GM06990 (cell line): Measurements from ENCODE around the gene STX4.

ENCODE experiments used
- DNase-seq: peaks from one replicate; pipeline ENCODE4 v3.0.0-alpha.2; 2011; ENCODE audit not compliant: insufficient read length; ENCODE audit errors: extremely low read depth
- H3K27me3 ChIP-seq: replicated peaks from 2 replicates; pipeline ENCODE4 v1.6.0; 2011; ENCODE audit warnings: low read length; ENCODE audit not compliant: control insufficient read depth, insufficient read depth
- H3K36me3 ChIP-seq: 2 replicates; pipeline ENCODE4 v1.5.1; 2011; ENCODE audit warnings: low read length; ENCODE audit not compliant: control insufficient read depth, insufficient read depth
- H3K4me3 ChIP-seq: replicated peaks from 2 replicates; pipeline ENCODE4 v1.5.1; 2011; ENCODE audit warnings: low read depth, mild to moderate bottlenecking, control low read depth, low read length
- TF ChIP-seq, protein P1 (sequence below): IDR thresholded peaks from 2 replicates; pipeline ENCODE4 v1.5.1; 2011; ENCODE audit warnings: low read length, control low read depth, mild to moderate bottlenecking, inconsistent platforms; ENCODE audit not compliant: insufficient read depth, poor library complexity, severe bottlenecking

Gene STX4

DNA sequence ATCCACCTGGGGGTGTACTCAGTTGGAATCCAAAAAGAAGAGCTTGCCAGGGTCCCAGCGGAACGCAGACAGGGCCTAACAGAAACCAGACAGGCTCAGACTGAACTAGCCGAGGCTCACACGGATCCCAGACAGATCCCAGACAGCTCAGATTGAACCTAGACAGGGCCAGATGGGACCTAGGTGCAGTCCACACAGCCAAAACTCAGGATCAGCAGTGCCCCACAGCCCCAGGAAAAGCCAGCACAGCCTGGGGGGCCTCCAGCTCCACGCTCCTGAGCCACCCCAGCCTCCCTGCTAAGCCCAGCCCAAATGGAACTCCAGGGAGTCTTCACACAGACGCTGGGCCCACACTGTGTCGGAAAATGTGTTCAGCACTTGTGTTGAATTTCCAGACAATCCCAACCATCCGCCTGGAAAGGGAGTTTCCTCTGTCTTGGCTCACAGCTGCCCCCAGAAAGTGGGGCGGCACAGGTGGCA lies 30.5 kb upstream of the STX4 start:
- DNase-seq, result no peak
- TF ChIP-seq, protein P1, sequence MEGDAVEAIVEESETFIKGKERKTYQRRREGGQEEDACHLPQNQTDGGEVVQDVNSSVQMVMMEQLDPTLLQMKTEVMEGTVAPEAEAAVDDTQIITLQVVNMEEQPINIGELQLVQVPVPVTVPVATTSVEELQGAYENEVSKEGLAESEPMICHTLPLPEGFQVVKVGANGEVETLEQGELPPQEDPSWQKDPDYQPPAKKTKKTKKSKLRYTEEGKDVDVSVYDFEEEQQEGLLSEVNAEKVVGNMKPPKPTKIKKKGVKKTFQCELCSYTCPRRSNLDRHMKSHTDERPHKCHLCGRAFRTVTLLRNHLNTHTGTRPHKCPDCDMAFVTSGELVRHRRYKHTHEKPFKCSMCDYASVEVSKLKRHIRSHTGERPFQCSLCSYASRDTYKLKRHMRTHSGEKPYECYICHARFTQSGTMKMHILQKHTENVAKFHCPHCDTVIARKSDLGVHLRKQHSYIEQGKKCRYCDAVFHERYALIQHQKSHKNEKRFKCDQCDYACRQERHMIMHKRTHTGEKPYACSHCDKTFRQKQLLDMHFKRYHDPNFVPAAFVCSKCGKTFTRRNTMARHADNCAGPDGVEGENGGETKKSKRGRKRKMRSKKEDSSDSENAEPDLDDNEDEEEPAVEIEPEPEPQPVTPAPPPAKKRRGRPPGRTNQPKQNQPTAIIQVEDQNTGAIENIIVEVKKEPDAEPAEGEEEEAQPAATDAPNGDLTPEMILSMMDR, result no peak
- Histone ChIP-seq H3K36me3 (no peaks in the 10 kb centered on the region), H3K27me3 (no peaks in the 10 kb centered on the region; the same call in 1 of the 2 replicates), H3K4me3 (no peak overlapping the region)

DNA sequence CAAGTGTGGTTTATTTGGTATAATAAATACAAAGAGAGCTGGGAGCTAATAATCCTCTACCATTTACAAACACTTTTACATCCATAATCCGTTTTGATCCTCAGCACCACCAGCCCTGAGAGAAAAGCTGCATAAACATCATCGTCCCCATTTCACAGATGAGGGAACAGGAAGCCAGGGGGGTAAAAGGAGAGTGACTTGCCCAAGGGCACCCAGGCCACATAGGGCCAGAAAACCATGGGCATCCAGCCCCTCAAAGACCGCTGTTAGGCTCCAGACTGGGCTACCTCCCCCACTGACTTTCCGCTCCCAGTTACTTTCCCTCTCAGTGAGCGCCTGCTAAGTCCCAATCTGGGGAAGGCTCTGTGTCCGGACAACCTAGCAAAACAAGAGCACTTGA lies 29.6 kb upstream of the STX4 start:
- TF ChIP-seq, protein P1, result no peak
- no peak for DNase-seq
- H3K27me3 ChIP-seq, result no peaks in the 10 kb centered on the region; the same call in 1 of the 2 replicates
- H3K36me3 ChIP-seq, result no peaks in the 10 kb centered on the region
- H3K4me3 ChIP-seq, result no peak overlapping the region

DNA sequence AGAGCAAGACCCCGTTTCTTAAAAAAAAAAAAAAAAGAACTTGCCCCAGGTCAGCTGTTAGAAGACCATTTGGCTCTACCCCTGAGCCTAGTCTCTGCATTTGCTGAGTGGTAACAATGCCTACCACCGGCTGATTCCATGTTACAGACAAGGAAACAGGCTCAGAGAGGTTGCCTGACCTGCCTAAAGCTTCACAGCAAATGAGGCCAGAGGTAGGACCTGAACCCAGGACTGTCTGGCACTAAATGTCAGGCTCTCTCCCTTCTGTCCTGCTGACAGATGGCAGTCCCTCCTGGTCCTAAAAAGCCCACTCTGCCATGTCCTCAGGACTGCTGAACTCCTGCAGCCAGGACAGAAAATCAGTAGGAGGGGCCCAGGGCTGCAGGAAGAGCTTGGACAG lies 28.7 kb upstream of the STX4 start:
- H3K36me3 ChIP-seq, result no peaks in the 10 kb centered on the region
- no peak overlapping the region for H3K4me3 ChIP-seq
- TF ChIP-seq, protein P1, result no peak
- H3K27me3 ChIP-seq, result no peaks in the 10 kb centered on the region; the same call in 1 of the 2 replicates
- DNase-seq, result no peak

DNA sequence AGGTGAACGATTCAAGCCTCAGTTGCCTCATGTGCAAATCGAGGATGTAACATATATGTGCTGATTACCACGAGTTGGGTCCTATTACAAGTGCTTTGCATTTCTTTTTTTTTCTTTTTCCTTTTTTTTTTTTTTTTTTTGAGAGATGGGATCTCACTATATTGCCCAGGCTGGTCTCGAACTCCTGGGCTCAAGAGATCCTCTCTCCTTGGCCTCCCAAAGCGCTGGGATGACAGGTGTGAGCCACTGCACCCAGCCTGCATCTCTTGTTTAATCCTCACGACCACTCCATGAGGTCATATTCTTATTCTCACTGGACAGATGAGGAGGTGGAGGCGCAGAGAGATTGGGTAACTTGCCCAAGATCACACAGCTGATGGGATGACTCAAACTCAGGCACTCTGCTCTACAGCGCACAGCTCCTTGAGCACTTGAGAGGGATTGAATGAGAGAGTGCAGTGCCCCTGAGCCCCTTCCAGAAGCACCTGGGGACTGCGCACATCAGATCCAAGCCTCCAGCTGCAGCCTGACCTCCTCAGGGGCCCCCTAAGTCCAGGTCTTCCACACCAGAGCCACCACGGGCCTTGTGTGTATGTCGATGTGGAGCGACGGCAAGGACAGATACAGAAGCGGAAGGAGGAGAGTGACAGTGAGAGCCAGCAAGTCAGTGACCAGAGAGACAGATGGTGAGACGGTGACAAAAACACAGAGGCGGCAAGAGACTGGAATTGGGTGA lies 27.8 kb upstream of the STX4 start:
- no peak for DNase-seq
- Histone ChIP-seq H3K36me3 (no peaks in the 10 kb centered on the region), H3K27me3 (no peaks in the 10 kb centered on the region; the same call in 1 of the 2 replicates), H3K4me3 (no peak overlapping the region)
- TF ChIP-seq, protein P1, result no peak

DNA sequence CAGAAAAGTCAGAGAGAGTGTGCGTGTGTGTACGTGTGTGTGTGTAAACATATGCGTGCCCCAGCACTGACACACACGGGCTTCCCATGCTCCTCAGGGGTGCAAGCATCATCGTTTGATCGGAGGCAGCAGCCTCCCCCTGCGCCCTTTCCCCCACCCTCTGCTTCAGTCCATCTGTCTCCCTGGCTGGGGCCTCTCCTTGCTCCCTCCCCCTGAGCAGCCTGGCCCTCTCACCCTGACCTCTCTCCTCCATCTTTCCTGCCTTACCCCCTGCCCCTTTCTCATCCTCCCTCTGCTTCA lies 27.3 kb upstream of the STX4 start:
- H3K4me3 ChIP-seq, result no peak overlapping the region
- H3K36me3 ChIP-seq, result no peaks in the 10 kb centered on the region
- TF ChIP-seq, protein P1, result no peak
- H3K27me3 ChIP-seq, result peaks cover 2% of the 10 kb centered on the region; the same call in 1 of the 2 replicates
- no peak for DNase-seq

DNA sequence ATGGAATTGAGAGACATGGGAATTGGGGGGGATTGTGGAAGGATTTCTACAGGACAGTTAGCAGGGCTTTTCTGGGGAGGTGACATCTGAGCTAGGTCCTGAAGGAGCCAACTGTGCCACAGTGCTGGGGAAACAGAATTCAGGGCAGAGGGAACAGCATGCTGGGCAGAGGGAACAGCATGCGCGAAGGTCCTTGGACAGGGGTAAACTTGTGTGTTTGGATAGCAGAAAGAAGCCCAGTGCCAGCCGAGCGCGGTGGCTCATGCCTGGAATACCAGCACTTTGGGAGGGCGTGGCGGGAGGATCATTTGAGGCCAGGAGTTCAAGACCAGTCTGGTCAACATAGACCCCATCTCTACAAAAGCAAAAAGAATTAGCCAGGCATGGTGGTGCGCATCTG lies 26.8 kb upstream of the STX4 start:
- Histone ChIP-seq H3K4me3 (no peak overlapping the region), H3K27me3 (peaks cover 3% of the 10 kb centered on the region; the same call in 1 of the 2 replicates), H3K36me3 (no peaks in the 10 kb centered on the region)
- DNase-seq, result no peak
- TF ChIP-seq, protein P1, result no peak
